CD14-positive monocyte (primary cell): ENCODE measurements around the gene TMEM203. TPM values are rescaled to one million over a fixed set of nuclear protein-coding genes. Genes with fewer than 3 reads are reported as not detected.

Experiments used
- DNase-seq, 3 donors: peaks; one replicate each; pipeline ENCODE4 v3.0.0-alpha.2; 2011 to 2022
- H2AFZ ChIP-seq: 2 replicates; pipeline ENCODE4 v1.6.0; 2012; ENCODE audit warnings: mild to moderate bottlenecking, low read depth, low read length, inconsistent platforms; ENCODE audit not compliant: insufficient read depth, poor library complexity, severe bottlenecking
- H3K27ac ChIP-seq, 2 donors: 1 replicate in 1 of 2; 2 replicates in 1 of 2; pipeline ENCODE4 v1.5.1; 2012 to 2013; ENCODE audit warnings: low read length in 2 of 2, control low read depth in 1 of 2, inconsistent platforms in 1 of 2, low read depth in 1 of 2, mild to moderate bottlenecking in 1 of 2
- H3K27me3 ChIP-seq, 2 donors: one replicate each; pipeline versions ENCODE4 v1.6.0 to v1.6.1; 2011 to 2013; ENCODE audit warnings: low read length in 2 of 2; ENCODE audit not compliant: control insufficient read depth in 2 of 2, insufficient read depth in 2 of 2
- H3K36me3 ChIP-seq, 2 donors: replicated peaks in 1 of 2; 1 replicate in 1 of 2; 2 replicates in 1 of 2; pipeline versions ENCODE4 v1.5.1 to v1.6.1; 2012 to 2013; ENCODE audit warnings: low read length in 2 of 2, control low read depth in 1 of 2, inconsistent platforms in 1 of 2, mild to moderate bottlenecking in 1 of 2; ENCODE audit not compliant: insufficient read depth in 2 of 2, control insufficient read depth in 1 of 2
- H3K4me1 ChIP-seq, 2 donors: 1 replicate in 1 of 2; 2 replicates in 1 of 2; pipeline versions ENCODE4 v1.5.1 to v1.6.1; 2012 to 2013; ENCODE audit warnings: low read length in 2 of 2, control low read depth in 1 of 2, inconsistent platforms in 1 of 2, mild to moderate bottlenecking in 1 of 2, moderate library complexity in 1 of 2; ENCODE audit not compliant: insufficient read depth in 2 of 2, control insufficient read depth in 1 of 2
- H3K4me2 ChIP-seq: replicated peaks from 2 replicates; pipeline ENCODE3; 2012; ENCODE audit warnings: low read length, moderate library complexity, mild to moderate bottlenecking; ENCODE audit not compliant: poor library complexity, severe bottlenecking; ENCODE audit errors: extremely low read depth
- H3K4me3 ChIP-seq, 3 experiments: fragments of 200-600 bp in 1 of 3; sonication (generic) in 1 of 3; replicated peaks in 1 of 3; 1 replicate in 2 of 3; 2 replicates in 1 of 3; pipeline ENCODE4 v1.5.1; 2011 to 2013; ENCODE audit warnings: low read length in 3 of 3, mild to moderate bottlenecking in 3 of 3, control low read depth in 2 of 3, low read depth in 2 of 3, inconsistent platforms in 1 of 3, moderate library complexity in 1 of 3
- H3K79me2 ChIP-seq: 2 replicates; pipeline ENCODE4 v1.6.0; 2012; ENCODE audit warnings: mild to moderate bottlenecking, control low read depth, inconsistent platforms, low read length, moderate library complexity; ENCODE audit not compliant: insufficient read depth
- H3K9ac ChIP-seq: 2 replicates; pipeline ENCODE4 v1.6.0; 2017; ENCODE audit warnings: low read length, mild to moderate bottlenecking; ENCODE audit not compliant: insufficient read depth, poor library complexity, severe bottlenecking
- H3K9me3 ChIP-seq, 2 donors: replicated peaks in 1 of 2; 1 replicate in 1 of 2; 2 replicates in 1 of 2; pipeline versions ENCODE4 v1.5.1 to v1.6.1; 2012 to 2013; ENCODE audit warnings: low read length in 2 of 2, control low read depth in 1 of 2; ENCODE audit not compliant: control insufficient read depth in 1 of 2, insufficient read depth in 1 of 2
- H4K20me1 ChIP-seq: 2 replicates; pipeline ENCODE4 v1.6.0; 2012; ENCODE audit warnings: mild to moderate bottlenecking, low read length, control low read depth, moderate library complexity; ENCODE audit not compliant: insufficient read depth
- H3K27ac Mint-ChIP-seq, 7 donors: one replicate each; pipeline ENCODE4 v1.8.0; 2020; ENCODE audit warnings: mild to moderate bottlenecking in 7 of 7, mixed read lengths in 7 of 7, moderate library complexity in 6 of 7, inconsistent platforms in 2 of 7
- H3K27me3 Mint-ChIP-seq, 3 donors: one replicate each; pipeline ENCODE4 v1.8.0; 2021 to 2022; ENCODE audit warnings: low read depth in 3 of 3, mild to moderate bottlenecking in 3 of 3, mixed read lengths in 3 of 3, moderate library complexity in 3 of 3, inconsistent platforms in 1 of 3
- H3K36me3 Mint-ChIP-seq, 2 donors: one replicate each; pipeline ENCODE4 v1.8.0; 2020; ENCODE audit warnings: mixed read lengths in 2 of 2, inconsistent platforms in 1 of 2, mild to moderate bottlenecking in 1 of 2
- H3K4me1 Mint-ChIP-seq: one replicate; pipeline ENCODE4 v1.8.0; 2020; ENCODE audit warnings: mild to moderate bottlenecking, mixed read lengths
- H3K4me3 Mint-ChIP-seq, 2 donors: one replicate each; pipeline ENCODE4 v1.8.0; 2020; ENCODE audit warnings: mild to moderate bottlenecking in 2 of 2, mixed read lengths in 2 of 2, moderate library complexity in 1 of 2
- H3K9me3 Mint-ChIP-seq, 7 donors: one replicate each; pipeline ENCODE4 v1.8.0; 2020 to 2022; ENCODE audit warnings: mixed read lengths in 7 of 7, mild to moderate bottlenecking in 6 of 7, moderate library complexity in 6 of 7, inconsistent platforms in 2 of 7
- CTCF ChIP-seq: fragments of 200-600 bp; IDR thresholded peaks from one replicate; pipeline ENCODE4 v1.8.0; 2022; ENCODE audit warnings: antibody characterized with exemption, mild to moderate bottlenecking
- WGBS: methylation state at CpG from one replicate; pipeline ENCODE4 v1.1.5; 2013; ENCODE audit warnings: missing lambda C conversion rate; ENCODE audit not compliant: insufficient coverage; 5-methylcytosine and 5-hydroxymethylcytosine counted together
- intact Hi-C, 2 donors: fragments of 100-400 bp; cut with micrococcal nuclease; formaldehyde crosslinking; loops; one replicate each; pipeline versions ENCODE4 v1.15.0 to v1.15.1; 2023
- polyA plus RNA-seq, 3 donors: library from polyadenylated mRNA; depleted of rRNA in 1 of 3; unstranded in 2 of 3; stranded (reverse) in 1 of 3; fragments of 300-500 nt in 2 of 3; fragments of >200 nt in 1 of 3; fragmentation: Illumina TruSeq in 2 of 3; gene quantifications; 1 replicate in 2 of 3; 2 replicates in 1 of 3; pipeline ENCODE4 v1.2.3, GENCODE V29; 2012 to 2021

Gene TMEM203
- polyA plus RNA-seq, 3 donors: 13.1 to 88.1 (median 76.1) TPM

- no peak overlapping the region for H3K4me3 ChIP-seq
- H3K79me2 ChIP-seq: peaks cover 19% of the 10 kb centered on the region
- no peak overlapping the region for H3K4me2 ChIP-seq
- intact Hi-C loops: no loop called here
- Mint-ChIP-seq H3K9me3 (no peaks in the 10 kb centered on the region), H3K27me3 (peaks cover 5 to 7% (median 6%) of the 10 kb centered on the region in 3 donors), H3K4me1 (peaks cover 18% of the 10 kb centered on the region), H3K27ac (peak overlapping the region in 1 of 7 donors; percentile 50), H3K4me3 (no peak overlapping the region), H3K36me3 (peaks cover 5 to 18% of the 10 kb centered on the region in 2 donors)
- no peak for TF ChIP-seq CTCF
- peaks cover 19 to 27% of the 10 kb centered on the region in 2 donors for H3K4me1 ChIP-seq
- no peak overlapping the region for H3K9ac ChIP-seq
- no peak overlapping the region for H3K27ac ChIP-seq
- H3K27me3 ChIP-seq: no peaks in the 10 kb centered on the region
- H3K36me3 ChIP-seq: peaks cover 6% of the 10 kb centered on the region in 2 donors
- 89% methylated on average over 29 of the region's 35 CpGs for WGBS
- DNase-seq: no peak
- peaks cover 18% of the 10 kb centered on the region for H4K20me1 ChIP-seq
- H3K9me3 ChIP-seq: no peaks in the 10 kb centered on the region
- no peak overlapping the region for H2AFZ ChIP-seq
Observed at GRCh38 chr9:137252555-137253506, 47.4 kb upstream of the TMEM203 start.

GRCh38 chr9:137251490-137252268 is 46.2 kb upstream of the TMEM203 start:
- no peak overlapping the region for H3K4me3 Mint-ChIP-seq
- intact Hi-C loops: no loop called here
- H3K27ac ChIP-seq: no peak overlapping the region
- no peak for DNase-seq
- H3K4me3 ChIP-seq: no peak overlapping the region
- peaks cover 5 to 10% (median 6%) of the 10 kb centered on the region in 3 donors for H3K27me3 Mint-ChIP-seq
- WGBS: 93% methylated on average over 7 of the region's 22 CpGs
- no peak overlapping the region for H3K9ac ChIP-seq
- peaks cover 14% of the 10 kb centered on the region for H4K20me1 ChIP-seq
- H3K4me1 Mint-ChIP-seq: peaks cover 16% of the 10 kb centered on the region
- no peak for TF ChIP-seq CTCF
- peaks cover 18 to 23% of the 10 kb centered on the region in 2 donors for H3K4me1 ChIP-seq
- H3K36me3 ChIP-seq: peaks cover 1 to 3% of the 10 kb centered on the region in 2 donors
- no peak overlapping the region for H3K27ac Mint-ChIP-seq
- no peak overlapping the region for H3K4me2 ChIP-seq
- no peaks in the 10 kb centered on the region for H3K27me3 ChIP-seq
- H3K9me3 ChIP-seq: no peaks in the 10 kb centered on the region
- H3K36me3 Mint-ChIP-seq: peaks cover 0 to 7% of the 10 kb centered on the region in 2 donors
- no peak overlapping the region for H2AFZ ChIP-seq
- no peaks in the 10 kb centered on the region for H3K9me3 Mint-ChIP-seq
- H3K79me2 ChIP-seq: peaks cover 14% of the 10 kb centered on the region
